GM21786 (cell line): Measurements from ENCODE around the gene FUT9.
"Not testable (repeated sequence)": the region's sequence is repeated elsewhere in the genome, so short reads cannot be mapped to it uniquely, and the experiment has no call there.

Source experiments
- ATAC-seq: cut with Tn5 transposase; IDR thresholded peaks from one replicate; pipeline ENCODE4 v1.9.1; 2021; ENCODE audit not compliant: unreplicated experiment

Gene FUT9

GRCh38 chr6:96171112-96171511, 155.3 kb downstream of the FUT9 start:
- ATAC-seq = no peak

GRCh38 chr6:96184798-96185197, 169.0 kb downstream of the FUT9 start:
- ATAC-seq = no peak

GRCh38 chr6:96186094-96186493, 170.3 kb downstream of the FUT9 start:
- ATAC-seq = no peak

GRCh38 chr6:96186516-96187195, 170.9 kb downstream of the FUT9 start:
- no peak for ATAC-seq

GRCh38 chr6:96194675-96195074, 178.9 kb downstream of the FUT9 start:
- ATAC-seq = no peak

- no peak for ATAC-seq
These were observed 179.5 kb downstream of the FUT9 start for GRCh38 chr6:96195272-96195671.

- no peak for ATAC-seq
These were observed 180.9 kb downstream of the FUT9 start for GRCh38 chr6:96196633-96197032.

- no peak for ATAC-seq
These were observed 181.5 kb downstream of the FUT9 start for GRCh38 chr6:96197241-96197640.

GRCh38 chr6:96202571-96202970, 186.8 kb downstream of the FUT9 start:
- ATAC-seq = no peak

GRCh38 chr6:96211341-96211740, 195.6 kb downstream of the FUT9 start:
- no peak for ATAC-seq

GRCh38 chr6:96212066-96212465, 196.3 kb downstream of the FUT9 start:
- no peak for ATAC-seq

GRCh38 chr6:96213784-96214183, 198.0 kb downstream of the FUT9 start:
- ATAC-seq = no peak

GRCh38 chr6:96223695-96224094, 207.9 kb downstream of the FUT9 start:
- ATAC-seq = no peak

- no peak for ATAC-seq
These were observed 211.4 kb downstream of the FUT9 start for GRCh38 chr6:96227135-96227534.

GRCh38 chr6:96234444-96234843, 218.7 kb downstream of the FUT9 start:
- ATAC-seq = no peak

GRCh38 chr6:96235927-96236326, 220.2 kb downstream of the FUT9 start:
- no peak for ATAC-seq

- no peak for ATAC-seq
These were observed 220.7 kb downstream of the FUT9 start for GRCh38 chr6:96236471-96236870.

- no peak for ATAC-seq
These were observed 222.0 kb downstream of the FUT9 start for GRCh38 chr6:96237638-96238347.

GRCh38 chr6:96246563-96246962, 230.8 kb downstream of the FUT9 start:
- ATAC-seq = no peak

GRCh38 chr6:96249755-96250154, 234.0 kb downstream of the FUT9 start:
- ATAC-seq = no peak

- ATAC-seq = no peak
These were observed 242.0 kb downstream of the FUT9 start for GRCh38 chr6:96257751-96258150.

- ATAC-seq = not testable (repeated sequence)
These were observed 245.1 kb downstream of the FUT9 start for GRCh38 chr6:96260787-96261430.
